ENCODE data around the gene GASK1A. TPM values are rescaled to one million over a fixed set of nuclear protein-coding genes. Genes with fewer than 3 reads are reported as not detected.

The GASK1A gene
- total and polyA plus RNA-seq, 2 of the 8 experiments (the other 6 are each of a cell fraction or from before 2014, with no cell fraction given) = 4.7 to 7.9 TPM

- H3K4me3 ChIP-seq (ENCODE audit: extremely low read depth in 1 of 4, insufficient read depth in 2 of 4, low read depth in 3 of 4, low read length in 4 of 4) = no peak overlapping the region
- H2BK15ac ChIP-seq (ENCODE audit: low read length) = no peak overlapping the region
- H4K8ac ChIP-seq (ENCODE audit: extremely low read depth, insufficient read depth, low read length) = no peak overlapping the region; the same call in 1 of the 2 replicates
- no peak overlapping the region for H3K9ac ChIP-seq (replicated peaks in 1 of 4; ENCODE audit: extremely low read depth in 1 of 4, low read depth in 3 of 4, low read length in 3 of 4)
- ChIA-PET POLR2A (ENCODE audit: partially characterized antibody) (interaction anchor here (1.7 kb wide), 1 partner anchor 15 kb away, joined by 3 read pairs; no protein-coding TSS in a partner anchor), CTCF (ENCODE audit: partially characterized antibody) (interaction anchor here (2.7 kb wide), 1 partner anchor 38 kb away, joined by 13 read pairs; no protein-coding TSS in a partner anchor)
- H2BK20ac ChIP-seq (ENCODE audit: low read length) = no peak overlapping the region
- H4K5ac ChIP-seq (ENCODE audit: insufficient read length, low read depth, low read length) = no peak overlapping the region
- no peaks in the 10 kb centered on the region for H4K20me1 ChIP-seq (replicated peaks in 1 of 2; ENCODE audit: control insufficient read depth in 1 of 2, insufficient read depth in 2 of 2, low read length in 2 of 2)
- no peaks in the 10 kb centered on the region for H3K9me3 ChIP-seq (ENCODE audit: insufficient read depth in 2 of 2, low read depth in 1 of 2, low read length in 1 of 2)
- H3K23ac ChIP-seq (ENCODE audit: insufficient read length) = no peak overlapping the region
- H2AFZ ChIP-seq (ENCODE audit: low read length) = no peak overlapping the region
- H2BK12ac ChIP-seq (ENCODE audit: low read depth, low read length) = no peak overlapping the region
- H3K14ac ChIP-seq (ENCODE audit: insufficient read length) = no peak overlapping the region
- H3K18ac ChIP-seq (ENCODE audit: extremely low read depth, low read length) = no peak overlapping the region
- WGBS, 2 experiments (ENCODE audit: extremely low coverage in 1 of 2, insufficient coverage in 1 of 2, insufficient read length in 1 of 2, insufficient replicate concordance in 2 of 2, low coverage in 1 of 2, low lambda C conversion rate in 2 of 2, missing lambda C conversion rate in 1 of 2) = 84% methylated on average over 8 of the region's 8 CpGs; no CpG with 5 or more reads in 1 of the 2 experiments
- H3K4ac ChIP-seq (replicated peaks; ENCODE audit: insufficient read length, low read depth, low read length) = no peak overlapping the region
- no peak overlapping the region for H3K56ac ChIP-seq (replicated peaks; ENCODE audit: insufficient read length, low read depth, low read length)
- peaks cover 0 to 3% of the 10 kb centered on the region in 2 experiments; a peak in 1 of 4 replicates for H3K79me2 ChIP-seq (ENCODE audit: control insufficient read depth in 1 of 2, insufficient read depth in 2 of 2, low read length in 2 of 2)
- FAIRE-seq = no peak
- H3K27me3 ChIP-seq (replicated peaks in 1 of 4; ENCODE audit: control insufficient read depth in 3 of 4, extremely low read depth in 1 of 4, insufficient read depth in 3 of 4, low read length in 3 of 4) = no peaks in the 10 kb centered on the region
- no peak for DNase-seq (ENCODE audit: low read depth in 1 of 2, low spot score in 2 of 2)
- no peak overlapping the region for H2BK5ac ChIP-seq (ENCODE audit: low read depth, low read length)
- H3K27ac ChIP-seq (ENCODE audit: low read depth, low read length) = no peak overlapping the region
- H4K91ac ChIP-seq (replicated peaks; ENCODE audit: insufficient read length, low read length) = no peak overlapping the region
- H3K79me1 ChIP-seq (ENCODE audit: low read depth, low read length) = no peaks in the 10 kb centered on the region
- H2BK120ac ChIP-seq (replicated peaks; ENCODE audit: low read depth, low read length) = no peak overlapping the region
- no peak overlapping the region for H2AK5ac ChIP-seq (ENCODE audit: low read depth, low read length)
- H3K23me2 ChIP-seq (ENCODE audit: low read depth, low read length) = no peaks in the 10 kb centered on the region
- no peaks in the 10 kb centered on the region; a peak in 1 of 7 replicates for H3K4me1 ChIP-seq (replicated peaks in 1 of 4; ENCODE audit: control insufficient read depth in 3 of 4, insufficient read depth in 4 of 4, low read length in 3 of 4)
- H3K4me2 ChIP-seq (ENCODE audit: insufficient read depth in 1 of 2, low read depth in 2 of 2, low read length in 2 of 2) = no peak overlapping the region
- no peaks in the 10 kb centered on the region for H3K36me3 ChIP-seq (ENCODE audit: control insufficient read depth in 2 of 4, insufficient read depth in 4 of 4, low read length in 3 of 4)
- TF ChIP-seq SP1 (IDR thresholded peaks at IDR 0.05; ENCODE audit: low read depth, low read length) (no peak), GTF2F1 (IDR thresholded peaks at IDR 0.05; ENCODE audit: borderline replicate concordance, low read depth, low read length) (no peak), BACH1 (IDR thresholded peaks at IDR 0.05; ENCODE audit: low read length) (no peak), RNF2 (IDR thresholded peaks at IDR 0.05; ENCODE audit: borderline replicate concordance, low read depth, low read length, missing control alignments, poor library complexity, severe bottlenecking) (no peak), SAP30 (IDR thresholded peaks at IDR 0.05; ENCODE audit: insufficient read depth, insufficient replicate concordance, low read length) (no peak), CEBPB (IDR thresholded peaks at IDR 0.05; ENCODE audit: low read depth, low read length) (no peak), SRF (IDR thresholded peaks at IDR 0.05; ENCODE audit: low read depth, low read length) (no peak), KDM5A (IDR thresholded peaks at IDR 0.05; ENCODE audit: low read length) (no peak), SP4 (IDR thresholded peaks at IDR 0.05; ENCODE audit: low read length) (no peak), RFX5 (IDR thresholded peaks at IDR 0.05; ENCODE audit: borderline replicate concordance, low read depth, low read length) (no peak), CHD1 (IDR thresholded peaks at IDR 0.05; ENCODE audit: low read depth, low read length) (no peak), RAD21 (IDR thresholded peaks at IDR 0.05 in 1 of 2, conservative IDR thresholded peaks at IDR 0.05 in 1 of 2; ENCODE audit: low read depth in 2 of 2, low read length in 2 of 2) (no peak), JUN (IDR thresholded peaks at IDR 0.05; ENCODE audit: low read depth, low read length) (no peak), MAX (IDR thresholded peaks at IDR 0.05) (no peak)
Observed at GRCh38 chr3:43001094-43001553, 22.0 kb downstream of the GASK1A start.
